ENCODE results near the gene PBX4. TPM values are rescaled to one million over a fixed set of nuclear protein-coding genes. Genes with fewer than 3 reads are reported as not detected.

Gene PBX4
- total RNA-seq, 1 experiment from 2014 or later = 0.30 TPM

DNA sequence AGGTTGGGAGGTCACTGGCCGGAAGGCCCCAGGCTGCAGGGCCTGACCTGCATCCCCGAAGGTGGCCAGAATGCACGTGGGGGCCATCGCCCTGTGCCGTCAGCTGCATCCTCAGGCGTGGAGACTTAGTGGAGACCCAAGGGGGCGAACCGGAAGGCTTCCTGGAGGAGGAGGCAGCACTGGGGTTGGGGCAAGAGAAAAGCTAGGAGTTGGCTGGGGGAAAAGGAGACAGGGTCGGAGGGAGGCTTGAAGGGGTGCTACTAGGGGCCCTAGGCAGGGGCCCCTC is 91.2 kb downstream of the PBX4 start:
- POLR2A ChIA-PET = no interaction called here

DNA sequence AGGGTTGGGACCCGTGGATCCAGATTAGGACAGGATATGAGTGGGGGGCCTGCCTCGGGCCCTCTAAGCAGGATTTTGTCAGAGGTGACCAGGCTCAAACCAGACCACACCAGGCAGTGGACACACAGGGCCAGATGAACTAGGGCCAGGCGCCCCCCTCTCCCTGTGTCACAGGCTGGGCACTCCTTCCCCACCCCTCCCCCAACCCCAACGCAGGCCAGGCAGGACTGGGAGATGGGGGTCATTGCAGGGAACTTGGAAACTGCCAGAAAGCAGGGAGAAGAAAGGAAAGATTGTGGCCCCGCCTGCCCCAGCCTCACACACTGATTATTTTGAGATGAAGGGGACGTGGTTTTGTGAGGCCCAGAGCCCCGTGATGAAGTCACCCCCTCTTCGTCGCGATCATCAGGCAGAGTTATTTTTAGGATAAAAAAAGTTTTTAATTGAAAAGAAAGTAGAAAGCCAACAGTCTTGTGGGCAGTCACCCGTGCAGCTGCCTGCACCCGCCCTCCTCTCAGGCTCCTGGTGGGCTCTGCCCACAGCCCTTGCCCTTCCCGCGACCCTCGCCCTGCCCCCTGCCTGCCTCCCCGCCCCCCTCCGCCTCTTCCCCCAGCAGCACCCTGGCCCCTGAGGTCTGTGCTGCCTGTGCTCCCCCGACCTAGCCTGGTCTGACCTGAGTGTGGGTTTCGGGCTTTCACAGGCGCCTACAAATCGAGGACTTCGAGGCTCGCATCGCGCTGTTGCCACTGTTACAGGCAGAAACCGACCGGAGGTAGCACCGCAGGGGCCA is 91.7 kb downstream of the PBX4 start:
- TF ChIP-seq, protein P1, sequence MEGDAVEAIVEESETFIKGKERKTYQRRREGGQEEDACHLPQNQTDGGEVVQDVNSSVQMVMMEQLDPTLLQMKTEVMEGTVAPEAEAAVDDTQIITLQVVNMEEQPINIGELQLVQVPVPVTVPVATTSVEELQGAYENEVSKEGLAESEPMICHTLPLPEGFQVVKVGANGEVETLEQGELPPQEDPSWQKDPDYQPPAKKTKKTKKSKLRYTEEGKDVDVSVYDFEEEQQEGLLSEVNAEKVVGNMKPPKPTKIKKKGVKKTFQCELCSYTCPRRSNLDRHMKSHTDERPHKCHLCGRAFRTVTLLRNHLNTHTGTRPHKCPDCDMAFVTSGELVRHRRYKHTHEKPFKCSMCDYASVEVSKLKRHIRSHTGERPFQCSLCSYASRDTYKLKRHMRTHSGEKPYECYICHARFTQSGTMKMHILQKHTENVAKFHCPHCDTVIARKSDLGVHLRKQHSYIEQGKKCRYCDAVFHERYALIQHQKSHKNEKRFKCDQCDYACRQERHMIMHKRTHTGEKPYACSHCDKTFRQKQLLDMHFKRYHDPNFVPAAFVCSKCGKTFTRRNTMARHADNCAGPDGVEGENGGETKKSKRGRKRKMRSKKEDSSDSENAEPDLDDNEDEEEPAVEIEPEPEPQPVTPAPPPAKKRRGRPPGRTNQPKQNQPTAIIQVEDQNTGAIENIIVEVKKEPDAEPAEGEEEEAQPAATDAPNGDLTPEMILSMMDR (IDR thresholded peaks at IDR 0.05; ENCODE audit: unreplicated experiment) = no peak
- intact Hi-C loops (cut with micrococcal nuclease) = no loop called here
- H3K4me1 Mint-ChIP-seq (ENCODE audit: insufficient read depth, unreplicated experiment) = peaks cover 5% of the 10 kb centered on the region
- no TSS peak for BruUV-seq (replicated peaks)
- H3K9me3 Mint-ChIP-seq (ENCODE audit: unreplicated experiment) = no peaks in the 10 kb centered on the region
- H3K27ac Mint-ChIP-seq (ENCODE audit: low read depth, unreplicated experiment) = no peak overlapping the region
- H3K36me3 Mint-ChIP-seq (ENCODE audit: insufficient read depth, unreplicated experiment) = peaks cover 50% of the 10 kb centered on the region
- ChIA-PET CTCF (no interaction called here), POLR2A (no interaction called here)
- DNase-seq (ENCODE audit: unreplicated experiment) = no peak
- H3K27me3 Mint-ChIP-seq (ENCODE audit: insufficient read depth, unreplicated experiment) = no peaks in the 10 kb centered on the region
- H3K4me3 Mint-ChIP-seq (ENCODE audit: unreplicated experiment) = no peak overlapping the region

More for the DNA sequence above, 91.2 kb downstream of the PBX4 start:
- TF ChIP-seq, protein P1 (IDR thresholded peaks at IDR 0.05; ENCODE audit: unreplicated experiment) = no peak
- Mint-ChIP-seq H3K27ac (ENCODE audit: low read depth, unreplicated experiment) (no peak overlapping the region), H3K36me3 (ENCODE audit: insufficient read depth, unreplicated experiment) (peaks cover 45% of the 10 kb centered on the region), H3K4me1 (ENCODE audit: insufficient read depth, unreplicated experiment) (peaks cover 10% of the 10 kb centered on the region), H3K27me3 (ENCODE audit: insufficient read depth, unreplicated experiment) (no peaks in the 10 kb centered on the region), H3K4me3 (ENCODE audit: unreplicated experiment) (no peak overlapping the region), H3K9me3 (ENCODE audit: unreplicated experiment) (no peaks in the 10 kb centered on the region)
- CTCF ChIA-PET = no interaction called here
- BruUV-seq (replicated peaks) = no TSS peak
- DNase-seq (ENCODE audit: unreplicated experiment) = no peak
- intact Hi-C loops (cut with micrococcal nuclease) = no loop called here

DNA sequence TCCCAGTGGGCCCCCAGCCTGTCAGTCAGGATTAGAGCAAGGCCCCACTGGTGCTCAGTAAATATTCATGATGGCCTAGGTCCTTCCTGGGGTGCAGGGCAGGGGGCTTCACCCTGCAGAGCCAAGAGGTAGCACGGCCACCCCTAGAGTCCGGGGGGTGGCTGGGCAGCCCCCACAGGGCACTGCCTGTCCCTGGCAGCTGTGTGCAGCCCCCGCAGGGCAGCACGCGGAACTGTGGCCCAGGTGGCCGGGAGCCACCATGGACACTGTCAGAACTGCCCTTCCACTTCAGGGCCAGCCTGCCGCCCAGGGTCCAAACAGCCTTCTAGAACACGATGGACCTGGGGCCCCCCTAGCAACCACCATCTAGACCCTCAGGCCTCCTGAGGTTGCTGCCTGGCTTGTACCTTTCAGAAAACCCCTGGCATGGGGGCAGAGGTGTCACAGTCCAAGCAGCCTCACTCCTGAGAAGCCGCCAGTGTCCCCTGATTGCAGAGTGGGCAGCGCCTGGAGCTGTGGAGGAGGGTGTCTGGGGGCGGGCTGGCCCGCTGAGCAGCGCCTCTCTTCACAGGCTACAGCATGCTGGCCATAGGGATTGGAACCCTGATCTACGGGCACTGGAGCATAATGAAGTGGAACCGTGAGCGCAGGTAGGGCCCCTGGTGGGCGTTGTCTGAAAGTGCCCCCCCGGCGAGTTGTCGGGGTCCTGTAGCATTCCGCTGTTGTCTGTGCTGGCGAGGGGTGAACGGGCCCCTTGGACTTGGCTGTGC is 92.7 kb downstream of the PBX4 start:
- no peaks in the 10 kb centered on the region for H3K9me3 Mint-ChIP-seq (ENCODE audit: unreplicated experiment)
- H3K27me3 Mint-ChIP-seq (ENCODE audit: insufficient read depth, unreplicated experiment) = no peaks in the 10 kb centered on the region
- H3K4me3 Mint-ChIP-seq (ENCODE audit: unreplicated experiment) = no peak overlapping the region
- no TSS peak for BruUV-seq (replicated peaks)
- CTCF ChIA-PET = no interaction called here
- intact Hi-C loops (cut with micrococcal nuclease) = no loop called here
- peaks cover 52% of the 10 kb centered on the region for H3K36me3 Mint-ChIP-seq (ENCODE audit: insufficient read depth, unreplicated experiment)
- TF ChIP-seq, protein P1 (IDR thresholded peaks at IDR 0.05; ENCODE audit: unreplicated experiment) = no peak
- no peak for DNase-seq (ENCODE audit: unreplicated experiment)
- H3K4me1 Mint-ChIP-seq (ENCODE audit: insufficient read depth, unreplicated experiment) = peaks cover 5% of the 10 kb centered on the region
- POLR2A ChIA-PET = no interaction called here
- no peak overlapping the region for H3K27ac Mint-ChIP-seq (ENCODE audit: low read depth, unreplicated experiment)

DNA sequence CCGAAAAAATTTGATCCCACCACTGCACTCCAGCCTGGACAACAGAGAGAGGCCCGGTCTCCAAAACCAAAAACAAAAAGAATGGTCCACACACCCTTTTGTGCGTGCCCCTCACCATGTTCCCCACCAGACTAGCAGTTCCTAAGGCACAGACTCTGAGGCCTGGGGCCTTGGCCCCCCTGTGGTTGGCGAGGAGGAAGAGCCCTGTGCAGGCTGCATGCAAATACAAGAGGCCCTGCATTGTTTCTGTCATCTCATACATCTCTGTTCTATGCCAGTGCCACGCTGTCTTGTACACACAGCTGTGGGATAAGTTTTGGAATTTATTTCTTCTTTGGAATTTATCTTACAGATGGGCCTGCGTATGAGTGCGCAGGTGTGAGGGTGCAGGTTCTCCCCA is 94.4 kb downstream of the PBX4 start:
- ChIA-PET CTCF (interaction anchor here (1.1 to 2.9 kb wide), 2 partner anchors 8 to 120 kb away, joined by 4 to 21 read pairs; no protein-coding TSS in a partner anchor), POLR2A (no interaction called here)
- H3K27me3 Mint-ChIP-seq (ENCODE audit: insufficient read depth, unreplicated experiment) = no peaks in the 10 kb centered on the region
- intact Hi-C loops (cut with micrococcal nuclease) = no loop called here
- no peak overlapping the region for H3K27ac Mint-ChIP-seq (ENCODE audit: low read depth, unreplicated experiment)
- BruUV-seq (replicated peaks) = no TSS peak
- H3K9me3 Mint-ChIP-seq (ENCODE audit: unreplicated experiment) = no peaks in the 10 kb centered on the region
- H3K36me3 Mint-ChIP-seq (ENCODE audit: insufficient read depth, unreplicated experiment) = peaks cover 56% of the 10 kb centered on the region
- no peak for DNase-seq (ENCODE audit: unreplicated experiment)
- H3K4me1 Mint-ChIP-seq (ENCODE audit: insufficient read depth, unreplicated experiment) = peaks cover 6% of the 10 kb centered on the region
- TF ChIP-seq, protein P1 (IDR thresholded peaks at IDR 0.05; ENCODE audit: unreplicated experiment) = no peak
- no peak overlapping the region for H3K4me3 Mint-ChIP-seq (ENCODE audit: unreplicated experiment)
